ENCODE results near the gene RASL10A.

The RASL10A gene

DNA sequence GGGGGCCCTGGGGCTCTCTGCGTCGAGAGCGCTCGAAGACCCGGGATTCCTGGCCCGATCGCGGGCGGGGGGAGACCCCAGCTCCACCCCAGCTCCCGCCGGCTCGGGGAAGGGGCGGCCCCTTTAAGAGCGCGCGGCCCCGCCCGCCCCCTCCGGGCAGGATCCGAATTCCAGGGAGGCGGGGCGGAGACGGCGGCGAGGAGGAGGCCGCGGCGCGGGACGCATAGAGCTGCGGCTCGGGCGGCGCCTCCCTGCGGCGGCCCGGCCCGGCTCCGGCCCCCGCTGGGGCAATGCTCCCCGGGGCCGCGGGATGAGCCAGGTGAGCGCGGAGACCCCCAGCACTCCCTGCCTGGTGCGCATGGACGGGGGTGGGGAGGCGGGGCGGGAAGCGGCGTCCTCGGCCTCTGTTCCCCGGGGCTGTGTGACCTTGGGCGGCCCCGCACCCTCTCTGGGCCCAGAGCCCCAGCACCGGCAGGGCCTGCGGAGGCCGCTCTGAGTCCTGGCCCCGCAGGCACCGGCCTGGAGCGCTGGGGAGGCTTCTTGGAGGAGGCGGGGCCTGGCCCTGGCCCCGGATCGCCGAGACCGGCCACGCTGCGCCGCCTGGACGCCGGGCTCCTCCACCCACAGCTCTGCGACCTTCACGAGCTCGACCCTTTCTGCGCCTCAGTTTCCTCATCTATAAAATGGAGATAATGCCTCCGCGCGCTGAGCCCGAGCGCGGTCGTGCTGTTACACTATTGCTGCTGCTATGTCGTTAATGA, 8.5 kb downstream of the RASL10A start:
- in situ Hi-C loops (cut with MboI; ENCODE audit: low sequenced_read_pairs): no loop called here

DNA sequence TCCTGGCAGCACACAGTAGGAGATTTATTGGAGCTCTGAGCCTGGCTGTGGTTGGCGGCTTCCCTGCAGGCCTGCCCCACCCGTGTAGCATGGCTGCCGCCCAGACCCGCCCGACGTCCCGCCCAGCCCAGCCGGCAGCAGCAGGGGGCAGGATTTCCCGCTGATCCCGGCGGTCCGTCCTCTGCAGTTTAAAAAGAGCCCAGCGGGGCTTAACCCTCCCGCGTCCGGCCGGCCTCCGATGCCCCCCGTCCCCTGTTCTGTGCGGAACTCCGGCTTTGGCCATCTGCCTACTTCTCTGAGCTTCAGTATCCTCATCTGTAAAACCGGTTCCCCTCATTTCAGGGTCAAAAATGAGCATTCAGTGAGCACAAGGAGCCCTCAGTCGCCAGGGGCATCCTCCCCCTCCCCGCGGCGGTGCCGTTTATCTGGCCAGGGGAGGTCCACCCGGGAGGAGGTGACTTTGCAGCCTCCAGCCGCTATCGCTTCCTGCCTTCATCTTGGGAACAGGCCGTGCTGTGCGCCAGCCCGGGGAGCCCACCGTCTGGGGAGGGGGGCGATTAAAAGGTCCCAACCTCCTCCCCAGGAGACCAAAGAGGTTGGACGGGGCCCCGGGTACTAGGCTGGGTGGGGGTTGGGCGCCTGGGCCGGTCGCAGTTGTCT, 9.2 kb downstream of the RASL10A start, which contains the start of gene GAS2L1:
TSS of gene GAS2L1 (plus strand) at position 476 of the 660 bp plus-strand sequence. CDS start 1,456 bp downstream, outside the sequence.
- in situ Hi-C loops (cut with MboI; ENCODE audit: low sequenced_read_pairs): no loop called here

DNA sequence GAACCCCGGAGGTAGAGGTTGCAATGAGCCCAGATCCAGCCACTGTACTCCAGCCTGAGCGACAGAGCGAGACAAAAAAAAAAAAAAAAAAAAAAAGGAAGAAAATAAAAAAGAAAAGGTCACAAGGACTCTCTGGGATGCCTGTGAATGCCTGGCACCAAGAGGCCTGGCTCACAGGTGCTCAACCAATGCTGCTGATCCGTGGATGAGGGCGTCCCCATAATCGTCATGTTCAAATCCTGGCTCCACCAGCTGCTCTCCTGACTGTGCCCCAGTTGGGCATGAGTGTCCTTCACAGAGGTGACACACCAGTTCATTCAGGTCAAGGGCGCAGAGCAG, 9.7 kb downstream of the RASL10A start:
- in situ Hi-C loops (cut with MboI; ENCODE audit: low sequenced_read_pairs): no loop called here

DNA sequence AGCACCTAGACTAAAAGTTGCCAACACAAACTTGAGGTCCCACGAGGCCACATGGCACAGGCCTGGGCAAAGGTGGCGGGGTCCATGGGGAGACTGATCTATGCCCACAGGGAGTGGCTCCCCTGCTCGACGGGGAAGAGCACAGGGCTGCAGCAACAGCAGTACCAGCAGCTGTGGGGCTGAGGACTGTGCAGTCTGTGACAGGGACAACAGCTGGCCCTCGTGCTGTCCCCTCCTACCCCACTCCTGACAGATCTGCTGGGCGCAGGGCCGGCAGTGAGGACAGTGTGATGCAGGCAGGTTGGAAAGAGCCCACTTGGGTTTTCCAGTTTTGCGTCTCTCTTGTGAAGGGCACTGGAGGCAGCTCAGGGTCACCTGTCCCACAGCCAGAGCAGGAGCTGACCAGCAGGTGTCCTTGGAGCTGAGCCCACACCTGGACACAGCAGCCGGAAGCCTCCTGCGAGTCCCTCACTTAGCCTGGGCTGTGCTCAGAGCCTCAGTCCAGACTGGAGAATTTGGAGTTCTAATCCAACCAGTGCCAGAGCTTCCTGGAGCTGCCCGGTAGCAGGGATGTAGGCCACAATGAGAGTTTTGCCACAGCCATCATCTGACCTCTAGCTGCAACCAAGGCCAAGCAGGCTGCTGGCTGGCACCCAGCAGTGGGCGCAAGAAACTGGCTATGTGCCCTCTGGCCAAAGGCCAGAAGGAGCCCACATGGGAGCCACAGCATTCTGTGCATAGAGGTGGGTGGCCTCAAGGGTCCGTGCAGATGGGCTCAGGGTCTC, 12.6 kb downstream of the RASL10A start:
- in situ Hi-C loops (cut with MboI; ENCODE audit: low sequenced_read_pairs): no loop called here

DNA sequence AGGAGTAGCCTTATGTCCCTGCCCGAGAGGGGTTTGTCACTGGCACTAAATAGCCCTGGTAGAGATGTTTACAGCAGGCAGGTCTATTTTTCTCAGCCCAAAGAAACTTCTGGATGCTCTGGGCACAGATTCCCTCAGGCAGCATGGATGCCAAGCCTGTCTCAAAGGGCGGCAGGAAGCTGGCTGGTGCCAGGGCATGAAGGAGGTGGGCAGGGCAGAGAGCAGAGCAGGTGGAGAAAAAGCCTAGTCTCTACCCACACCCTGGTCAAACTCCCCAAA, 13.2 kb downstream of the RASL10A start:
- in situ Hi-C loops (cut with MboI; ENCODE audit: low sequenced_read_pairs): no loop called here

DNA sequence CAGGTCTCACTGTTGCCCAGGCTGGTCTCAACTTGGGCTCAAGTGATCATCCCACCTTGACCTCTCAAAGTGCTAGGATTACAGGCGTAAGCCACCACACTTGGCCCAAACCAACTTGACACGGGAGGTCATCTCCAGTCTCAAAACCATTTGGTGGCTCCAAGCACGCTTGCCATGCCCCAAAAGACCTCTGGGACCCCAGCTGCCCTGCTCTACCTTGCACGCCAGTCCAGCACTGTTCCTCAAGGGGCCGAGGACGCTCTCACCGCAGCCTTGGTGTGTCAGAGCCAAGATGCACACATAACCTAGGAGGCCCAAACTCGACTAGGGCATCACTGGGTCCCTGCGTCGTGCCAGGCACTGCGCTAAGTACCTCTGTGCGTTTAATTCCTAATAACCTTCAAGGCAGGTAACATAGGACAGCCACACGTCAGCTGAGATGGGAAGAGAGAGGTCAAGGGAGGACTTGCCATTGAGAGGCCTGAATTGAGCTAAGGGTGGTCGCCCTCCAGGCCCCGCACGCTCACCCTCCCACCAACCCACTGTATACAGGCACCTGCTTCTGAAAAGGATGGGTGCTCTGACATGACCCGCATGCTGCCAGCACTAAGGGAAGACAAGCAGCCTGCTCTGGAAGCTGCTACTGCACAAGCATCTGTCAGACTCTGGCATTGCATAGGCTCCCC, 13.6 kb downstream of the RASL10A start:
- in situ Hi-C loops (cut with MboI; ENCODE audit: low sequenced_read_pairs): no loop called here

DNA sequence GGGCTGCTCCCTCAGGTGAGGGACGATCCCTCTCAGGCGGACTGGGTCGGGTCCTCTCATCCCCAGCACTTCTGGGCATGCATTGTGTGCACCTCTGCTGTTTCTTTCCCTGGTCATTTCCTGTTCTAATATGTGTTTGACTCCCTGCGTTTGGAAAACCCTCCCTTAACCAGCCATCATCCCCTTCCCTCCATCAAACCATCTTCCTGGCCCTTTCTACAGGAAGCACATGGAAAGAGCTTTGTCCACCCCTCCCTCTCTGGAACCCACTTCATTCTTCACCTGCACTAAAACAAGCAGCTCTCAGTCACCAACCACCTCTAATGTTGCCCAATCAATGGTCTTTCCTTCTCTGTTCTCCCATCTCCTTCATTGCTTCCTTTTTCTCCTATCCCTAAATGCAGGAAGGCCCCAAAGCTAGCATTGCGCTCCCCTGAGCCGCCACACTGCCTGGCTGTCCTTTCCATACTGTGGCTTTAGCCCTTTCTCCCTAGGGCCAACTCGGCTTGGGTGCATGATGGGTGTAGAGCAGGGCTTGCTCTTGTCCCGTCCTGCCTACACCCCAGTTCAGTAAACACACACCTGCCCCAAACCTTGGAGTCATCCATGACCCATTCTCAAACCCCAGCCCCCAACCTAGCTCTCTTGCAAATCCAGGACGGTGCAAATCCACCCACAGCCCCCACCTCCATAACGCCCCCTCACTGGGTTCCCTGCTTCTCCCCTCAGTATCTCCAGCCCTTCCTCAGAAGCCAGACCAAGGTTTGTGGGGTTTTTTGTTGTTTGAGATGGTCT, 14.5 kb downstream of the RASL10A start:
- in situ Hi-C loops (cut with MboI; ENCODE audit: low sequenced_read_pairs): no loop called here

DNA sequence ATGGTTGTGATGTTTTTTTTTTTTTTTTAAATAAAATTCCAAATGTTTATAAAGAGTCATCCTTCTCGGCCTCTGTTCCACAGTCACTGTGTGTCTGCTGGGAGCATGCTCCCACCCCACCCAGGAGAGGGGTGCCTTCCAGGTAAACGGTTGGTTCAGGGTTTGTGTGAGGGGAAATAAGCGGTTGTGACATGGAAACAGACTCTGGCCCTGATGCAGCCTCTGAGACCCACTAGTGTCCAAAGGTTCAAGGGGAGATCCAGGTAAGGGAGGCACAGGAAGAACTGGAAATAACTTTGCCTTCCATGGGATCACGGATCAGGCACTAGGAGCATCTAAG, 15.1 kb downstream of the RASL10A start:
- in situ Hi-C loops (cut with MboI; ENCODE audit: low sequenced_read_pairs): no loop called here

DNA sequence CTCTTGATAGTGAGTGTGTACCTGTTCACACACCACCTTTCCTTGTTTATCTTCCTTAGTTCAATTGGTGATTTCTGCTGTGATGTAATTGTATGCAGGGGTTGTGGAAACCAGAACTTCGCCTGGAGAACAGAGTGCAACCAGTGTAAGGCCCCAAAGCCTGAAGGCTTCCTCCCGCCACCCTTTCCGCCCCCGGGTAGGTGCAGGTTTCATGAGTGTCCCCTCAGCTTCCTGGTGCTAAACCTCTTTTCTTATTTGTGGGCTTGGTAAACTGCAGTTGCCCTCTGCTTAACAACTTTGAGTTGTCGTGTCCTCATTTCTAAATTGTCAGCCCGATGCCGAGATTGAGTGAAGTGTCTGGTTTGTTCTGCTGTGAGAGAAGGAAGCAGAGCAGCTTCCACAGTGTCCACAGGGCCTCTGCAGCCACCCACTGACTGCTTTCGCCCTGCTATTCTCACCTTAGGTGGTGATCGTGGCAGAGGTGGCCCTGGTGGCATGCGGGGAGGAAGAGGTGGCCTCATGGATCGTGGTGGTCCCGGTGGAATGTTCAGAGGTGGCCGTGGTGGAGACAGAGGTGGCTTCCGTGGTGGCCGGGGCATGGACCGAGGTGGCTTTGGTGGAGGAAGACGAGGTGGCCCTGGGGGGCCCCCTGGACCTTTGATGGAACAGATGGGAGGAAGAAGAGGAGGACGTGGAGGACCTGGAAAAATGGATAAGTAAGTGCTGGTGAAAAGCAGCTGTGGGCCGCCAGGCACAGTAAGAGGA, 16.2 kb downstream of the RASL10A start:
- in situ Hi-C loops (cut with MboI; ENCODE audit: low sequenced_read_pairs): no loop called here

DNA sequence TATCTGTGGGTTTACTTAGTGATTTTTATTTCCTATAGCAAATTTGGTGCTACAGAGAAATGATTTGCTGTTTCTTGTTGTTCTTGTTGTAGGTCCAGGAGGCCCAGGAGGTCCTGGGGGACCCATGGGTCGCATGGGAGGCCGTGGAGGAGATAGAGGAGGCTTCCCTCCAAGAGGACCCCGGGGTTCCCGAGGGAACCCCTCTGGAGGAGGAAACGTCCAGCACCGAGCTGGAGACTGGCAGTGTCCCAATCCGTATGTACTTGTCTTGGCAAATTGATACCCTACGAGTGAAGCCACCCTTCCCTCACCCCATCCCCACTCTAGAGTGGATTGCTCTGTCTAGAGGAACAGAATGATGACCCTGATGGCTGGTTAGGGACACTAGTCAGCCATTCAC, 16.9 kb downstream of the RASL10A start:
- in situ Hi-C loops (cut with MboI; ENCODE audit: low sequenced_read_pairs): no loop called here

DNA sequence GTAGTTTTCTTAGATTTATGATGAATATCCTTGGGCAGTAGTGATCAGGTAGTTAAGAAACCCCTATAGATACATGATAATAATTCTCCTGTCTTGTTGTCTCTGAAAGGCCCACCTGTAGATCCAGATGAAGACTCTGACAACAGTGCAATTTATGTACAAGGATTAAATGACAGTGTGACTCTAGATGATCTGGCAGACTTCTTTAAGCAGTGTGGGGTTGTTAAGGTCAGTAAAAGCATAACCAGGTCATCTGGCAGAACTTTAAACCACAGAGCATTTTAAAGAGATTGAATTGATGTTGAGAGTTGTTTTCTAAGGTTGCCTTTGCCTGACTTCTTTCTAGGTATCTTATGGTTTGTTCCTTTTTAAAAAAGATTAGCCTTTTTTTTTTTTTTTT, 23.1 kb downstream of the RASL10A start:
- in situ Hi-C loops (cut with MboI; ENCODE audit: low sequenced_read_pairs): no loop called here

DNA sequence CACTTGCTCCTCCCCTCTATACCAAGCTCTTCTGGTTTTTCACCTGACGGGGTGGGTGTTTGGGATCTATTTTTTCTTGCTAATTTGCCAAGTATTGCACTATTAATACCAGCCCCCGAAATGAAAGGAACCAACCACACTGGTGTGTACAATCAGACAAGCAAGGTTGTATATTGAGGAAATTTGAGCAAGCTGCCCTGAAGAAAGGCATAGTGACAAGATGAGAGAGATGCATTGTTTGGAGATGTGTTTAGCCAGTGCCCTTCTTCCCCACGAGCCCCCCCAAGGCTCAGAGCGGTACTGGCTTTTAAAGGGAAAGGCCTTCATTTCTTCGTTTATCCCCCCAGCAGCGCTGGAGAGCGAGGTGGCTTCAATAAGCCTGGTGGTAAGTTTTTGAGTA, 24.3 kb downstream of the RASL10A start:
- in situ Hi-C loops (cut with MboI; ENCODE audit: low sequenced_read_pairs): no loop called here

DNA sequence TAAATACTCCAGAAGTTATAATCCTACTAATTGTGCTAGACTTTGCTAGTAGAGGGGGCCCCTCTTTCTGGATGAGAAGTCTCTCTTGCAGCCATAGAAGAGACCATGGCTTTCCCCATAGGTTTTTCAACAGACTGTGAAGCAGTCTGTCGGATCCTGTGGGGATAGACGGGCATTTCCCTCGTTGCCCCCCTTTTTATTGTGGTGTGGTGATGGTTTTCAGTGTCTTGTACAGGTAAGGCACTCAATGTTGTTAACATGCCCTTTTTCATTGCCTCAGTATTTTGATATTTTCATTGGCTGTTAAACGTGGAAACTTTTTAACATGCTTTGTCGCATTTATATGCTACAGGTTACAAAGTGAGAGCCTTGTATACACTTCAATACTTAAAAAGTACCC, 25.4 kb downstream of the RASL10A start:
- in situ Hi-C loops (cut with MboI; ENCODE audit: low sequenced_read_pairs): no loop called here

DNA sequence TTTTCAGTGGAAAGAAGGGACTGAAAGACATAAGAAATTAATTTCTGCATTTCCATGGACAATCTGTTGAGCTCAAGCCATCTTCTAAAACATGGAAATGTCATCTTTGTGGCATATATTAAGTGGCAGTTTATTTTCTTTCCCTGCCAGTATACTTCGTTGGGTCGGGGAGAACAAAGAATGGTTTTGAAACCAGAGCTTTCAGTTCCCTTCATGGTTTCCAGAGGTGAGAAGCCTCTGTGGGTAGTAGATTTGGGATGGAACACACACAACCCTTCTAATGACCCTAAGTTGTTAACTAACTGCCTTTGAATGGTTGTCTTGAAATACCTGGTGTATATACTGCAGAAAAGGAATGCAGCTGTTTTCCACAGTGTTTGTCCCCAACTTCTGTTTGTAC, 26.7 kb downstream of the RASL10A start:
- in situ Hi-C loops (cut with MboI; ENCODE audit: low sequenced_read_pairs): no loop called here

DNA sequence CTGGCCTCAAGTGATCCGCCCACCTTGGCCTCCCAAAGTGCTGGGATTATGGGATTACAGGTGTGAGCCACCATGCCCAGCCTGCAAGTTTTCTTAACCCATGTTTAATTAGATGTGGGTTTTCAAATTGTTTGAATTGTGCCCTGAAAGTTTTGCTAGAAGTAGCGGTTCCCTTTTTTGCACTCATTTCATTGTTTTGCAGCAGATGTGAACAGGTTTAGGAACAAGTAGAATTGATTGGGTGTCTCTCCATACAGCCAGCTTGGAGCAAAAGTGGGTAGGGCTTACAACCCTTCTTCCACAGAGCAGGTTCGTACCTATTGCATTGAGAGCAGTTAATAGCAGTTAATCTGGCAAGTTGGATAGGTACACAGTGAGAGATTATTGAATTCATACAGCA, 31.3 kb downstream of the RASL10A start:
- in situ Hi-C loops (cut with MboI; ENCODE audit: low sequenced_read_pairs): no loop called here

DNA sequence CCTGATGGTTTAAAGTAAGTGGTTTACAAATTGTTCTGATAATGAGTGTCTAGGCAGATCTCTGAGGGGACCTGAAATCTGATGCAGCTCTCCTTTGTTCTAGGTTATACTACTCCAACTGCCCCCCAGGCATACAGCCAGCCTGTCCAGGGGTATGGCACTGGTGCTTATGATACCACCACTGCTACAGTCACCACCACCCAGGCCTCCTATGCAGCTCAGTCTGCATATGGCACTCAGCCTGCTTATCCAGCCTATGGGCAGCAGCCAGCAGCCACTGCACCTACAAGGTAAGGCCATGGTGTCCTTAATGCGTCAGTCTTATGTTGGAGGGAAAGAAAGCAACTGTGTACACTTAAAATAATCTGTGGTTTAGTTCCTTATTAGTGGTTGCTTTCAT, 37.6 kb downstream of the RASL10A start:
- in situ Hi-C loops (cut with MboI; ENCODE audit: low sequenced_read_pairs): no loop called here

DNA sequence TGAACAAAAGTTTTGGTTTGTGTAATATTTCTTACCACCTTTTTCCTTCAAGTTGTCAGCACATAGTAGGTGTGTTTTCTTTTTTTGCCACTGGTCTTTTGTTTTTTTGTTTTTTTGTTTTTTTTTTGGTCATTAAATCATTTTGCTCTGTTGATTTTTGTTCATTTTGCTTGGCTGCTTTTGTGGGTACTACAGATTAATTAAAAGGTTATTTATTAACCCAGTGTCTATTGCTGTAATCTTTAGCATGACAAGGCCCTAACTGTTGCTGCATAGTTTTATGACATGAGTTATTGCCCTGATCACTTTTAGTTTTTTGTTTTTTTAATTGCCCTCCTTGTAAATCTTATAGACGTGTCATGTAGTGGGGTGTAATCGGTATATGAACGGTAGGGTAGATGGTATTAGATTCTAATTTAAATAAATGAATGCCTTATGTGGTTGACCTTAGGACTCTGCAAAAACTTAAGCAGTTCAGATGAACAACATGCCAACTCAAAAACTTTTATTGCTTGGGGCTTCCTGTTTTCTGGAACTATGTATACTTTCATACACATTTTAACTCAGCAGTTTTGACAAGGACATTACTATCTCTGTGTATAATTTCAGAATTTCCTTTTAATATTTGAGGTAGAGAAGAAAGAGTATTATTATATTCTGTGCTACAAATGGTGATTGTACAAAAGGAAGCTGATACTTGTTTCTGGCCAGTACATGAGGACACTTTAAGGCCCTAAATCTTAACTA, 39.5 kb downstream of the RASL10A start:
- in situ Hi-C loops (cut with MboI; ENCODE audit: low sequenced_read_pairs): no loop called here

DNA sequence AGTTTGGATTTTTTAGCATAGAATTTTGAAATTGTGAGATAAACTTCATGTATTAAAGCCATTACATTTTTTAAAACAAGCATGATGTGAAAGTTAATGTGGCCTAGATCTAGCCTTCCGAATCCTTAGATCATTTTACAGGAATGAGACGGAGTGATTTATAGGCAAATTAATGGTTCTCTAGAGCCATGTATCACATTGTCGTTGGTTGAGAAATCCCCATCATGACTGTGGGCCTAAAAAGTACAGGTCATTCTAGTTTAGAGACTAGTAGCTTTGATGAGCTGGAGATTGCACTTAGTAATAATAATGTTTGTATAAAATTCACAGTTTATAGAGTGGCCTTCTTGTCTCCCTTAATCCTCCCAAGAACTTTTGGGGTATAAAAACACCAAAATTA, 40.3 kb downstream of the RASL10A start:
- in situ Hi-C loops (cut with MboI; ENCODE audit: low sequenced_read_pairs): no loop called here

DNA sequence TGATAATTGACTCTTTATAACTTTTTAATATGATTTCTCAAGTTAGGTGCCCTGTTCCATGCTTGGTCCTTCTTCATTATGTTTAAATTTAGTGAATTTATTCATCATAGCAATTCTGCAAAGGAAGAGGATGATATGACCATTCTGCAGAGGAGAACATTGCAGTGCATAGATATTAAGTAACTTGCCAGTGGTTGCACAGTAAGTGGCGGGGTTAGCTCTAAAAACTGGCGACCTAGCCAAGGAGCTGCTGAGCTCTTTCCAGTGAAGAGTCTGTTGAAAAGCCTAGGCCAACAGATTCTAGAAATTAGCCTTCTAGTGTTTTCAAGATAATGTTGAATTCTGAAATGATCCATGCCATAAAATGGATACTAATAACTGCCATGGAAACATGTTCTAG, 42.9 kb downstream of the RASL10A start:
- in situ Hi-C loops (cut with MboI; ENCODE audit: low sequenced_read_pairs): no loop called here

Measured in HL-60/S4 (cell line).